Gastrocnemius medialis (tissue), 4 donors: ENCODE data around the gene PCED1B.
"Not testable (repeated sequence)": the region's sequence is repeated elsewhere in the genome, so short reads cannot be mapped to it uniquely, and the experiment has no call there.

Source experiments
- CTCF ChIP-seq, 5 experiments: fragments of 450-650 bp in 3 of 5; fragments of 200-600 bp in 2 of 5; sonication (generic) in 2 of 5; IDR thresholded peaks in 4 of 5; conservative IDR thresholded peaks in 1 of 5; 1 replicate in 4 of 5; 2 replicates in 1 of 5; pipeline ENCODE4 v1.5.1; 2016 to 2019; ENCODE audit warnings: antibody characterized with exemption in 5 of 5, mild to moderate bottlenecking in 3 of 5, moderate library complexity in 3 of 5
- POLR2A ChIP-seq, 2 donors: fragments of 450-650 bp; IDR thresholded peaks; one replicate each; pipeline ENCODE4 v1.6.1; 2017; ENCODE audit warnings: antibody characterized with exemption in 2 of 2, mild to moderate bottlenecking in 2 of 2, moderate library complexity in 2 of 2

GRCh38 chr12:47182164-47182938 is 102.9 kb downstream of the PCED1B start:
- not testable (repeated sequence) for TF ChIP-seq POLR2A (IDR thresholded peaks at IDR 0.05); CTCF (IDR thresholded peaks at IDR 0.05 in 4 of 5, conservative IDR thresholded peaks at IDR 0.05 in 1 of 5)
